GM18868 (cell line): ENCODE measurements around the gene STAT5B.

Experiments
- ATAC-seq: cut with Tn5 transposase; IDR thresholded peaks from one replicate; pipeline ENCODE4 v1.9.1; 2021; ENCODE audit warnings: mild to moderate bottlenecking, moderate library complexity; ENCODE audit not compliant: unreplicated experiment

STAT5B gene

GRCh38 chr17:42286411-42287221, 10.4 kb upstream of the STAT5B start:
- no peak for ATAC-seq

GRCh38 chr17:42285346-42286050, 9.3 kb upstream of the STAT5B start:
- no peak for ATAC-seq

DNA sequence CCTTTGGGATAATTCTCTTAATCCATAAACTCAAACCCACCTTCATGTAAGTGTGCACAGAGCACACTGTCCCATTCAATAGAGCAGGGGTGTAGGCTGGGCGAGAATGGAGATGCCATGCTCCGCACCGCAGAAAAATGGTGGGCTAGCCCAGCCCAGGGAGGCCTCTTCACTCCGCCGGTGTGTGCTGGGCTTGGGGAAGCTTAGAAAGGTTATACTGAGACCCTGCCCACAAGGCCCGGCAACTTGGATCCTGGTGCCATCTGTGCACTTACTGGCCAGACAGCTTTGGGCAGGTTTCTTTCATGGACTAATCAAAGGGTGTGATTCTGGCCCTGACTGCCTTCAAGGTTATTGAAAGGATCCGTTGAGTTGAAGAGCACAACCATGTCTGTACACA, 8.4 kb upstream of the STAT5B start:
- no peak for ATAC-seq

- ATAC-seq, result no peak
These were observed 7.8 kb upstream of the STAT5B start for GRCh38 chr17:42284024-42284369.

DNA sequence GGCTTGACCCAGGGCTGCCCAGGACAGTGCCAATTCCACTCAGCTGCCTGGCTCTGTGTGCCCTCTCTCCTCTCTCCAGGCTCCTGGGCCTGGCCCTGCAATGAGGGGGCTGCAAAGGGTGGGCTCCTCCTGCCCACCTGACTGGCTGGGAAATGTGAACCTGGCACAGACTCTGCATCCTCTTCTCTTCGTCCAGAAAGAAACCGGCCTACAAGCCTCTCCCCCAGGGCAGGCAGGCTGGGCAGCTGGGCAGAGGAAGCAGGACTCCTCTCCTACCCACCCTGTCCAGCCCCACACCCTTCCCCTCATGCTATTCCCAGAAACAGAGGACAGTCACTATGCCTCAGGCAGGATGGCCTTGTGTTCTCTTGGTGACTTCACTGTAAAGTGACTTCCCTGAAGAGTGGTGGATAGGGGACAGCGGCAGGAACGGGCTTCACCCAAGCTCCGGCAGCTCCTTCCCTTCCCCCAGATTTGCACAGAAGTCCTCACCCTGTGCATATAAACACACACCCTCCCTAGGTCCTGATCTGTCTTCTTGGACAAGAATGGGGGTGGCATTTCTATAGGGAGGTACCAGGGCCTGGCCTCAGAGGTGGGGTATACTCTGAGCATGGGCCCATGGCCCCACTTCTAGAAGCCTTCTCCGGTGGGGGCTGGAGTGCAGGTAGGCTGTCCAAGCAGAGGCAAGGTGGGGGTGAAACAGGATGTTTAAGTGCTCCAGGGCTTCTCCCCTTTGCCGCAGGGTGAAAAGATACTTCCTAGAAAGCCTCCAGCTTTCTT, 7.2 kb upstream of the STAT5B start:
- no peak for ATAC-seq

- ATAC-seq, result no peak
These were observed 6.4 kb upstream of the STAT5B start for GRCh38 chr17:42282478-42283080.

- no peak for ATAC-seq
These were observed 5.4 kb upstream of the STAT5B start for GRCh38 chr17:42281571-42282096.

- no peak for ATAC-seq
These were observed 3.8 kb upstream of the STAT5B start for GRCh38 chr17:42279776-42280630.

DNA sequence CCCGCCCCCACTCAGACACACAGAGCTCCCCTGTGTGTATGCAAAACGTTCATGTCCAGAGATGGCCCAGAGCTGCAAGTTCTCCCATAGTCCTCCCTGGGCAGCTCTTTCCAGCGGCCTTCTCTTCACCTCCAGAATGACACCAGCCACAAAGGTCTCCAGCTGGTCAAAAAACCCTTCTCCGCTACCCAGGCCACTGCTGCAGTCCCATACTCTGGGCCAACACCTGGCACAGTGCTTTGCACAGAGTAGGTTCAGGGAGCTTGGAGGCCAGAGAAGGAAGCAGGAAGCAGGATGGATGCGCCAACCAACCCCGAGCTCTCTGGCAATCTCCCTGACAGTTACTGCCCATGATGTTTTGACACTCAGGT, 1.1 kb upstream of the STAT5B start:
- no peak for ATAC-seq

GRCh38 chr17:42276609-42277341, 584 bp upstream of the STAT5B start:
- no peak for ATAC-seq

DNA sequence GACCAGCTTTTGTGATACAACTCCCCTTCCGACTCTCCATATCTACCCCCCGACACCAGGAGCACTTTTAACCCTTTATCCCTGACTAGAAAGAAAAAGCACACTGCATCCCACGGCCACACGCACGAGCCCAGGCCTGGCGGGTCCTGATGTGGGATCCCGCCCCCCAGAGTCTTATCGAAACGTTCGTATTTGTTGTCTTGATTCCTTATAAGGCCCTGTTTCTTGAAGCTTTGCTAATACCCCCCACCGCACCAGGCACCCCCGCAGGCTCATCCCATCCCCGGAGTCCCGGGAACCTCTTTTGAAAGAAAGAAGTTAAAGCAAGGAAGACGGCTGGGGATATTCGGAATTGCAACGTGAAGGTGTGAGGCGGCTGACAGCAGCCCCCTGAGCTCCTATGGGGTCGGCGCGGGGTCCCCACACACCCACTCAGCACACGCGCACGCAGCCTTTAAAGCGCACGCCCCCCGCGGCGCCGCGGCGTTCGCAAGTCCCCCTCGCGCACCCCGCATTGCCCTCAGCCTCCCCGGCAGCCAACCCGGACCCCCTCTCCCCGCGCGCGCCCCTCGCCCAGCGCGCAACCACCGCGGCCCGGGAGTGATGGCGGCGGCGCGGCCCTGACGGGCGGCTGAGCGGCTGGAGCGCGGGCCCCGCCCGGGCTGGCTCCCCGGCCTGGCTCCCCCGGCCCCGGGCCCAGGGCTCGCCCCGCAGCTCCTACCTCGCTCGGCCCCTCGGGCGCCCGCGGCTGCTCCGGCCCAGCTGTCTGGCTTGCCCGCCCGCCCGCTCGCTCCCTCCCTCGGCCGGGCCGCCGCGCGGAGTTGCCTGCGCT, 448 bp downstream of the STAT5B start:
- ATAC-seq, result peak; percentile 40

DNA sequence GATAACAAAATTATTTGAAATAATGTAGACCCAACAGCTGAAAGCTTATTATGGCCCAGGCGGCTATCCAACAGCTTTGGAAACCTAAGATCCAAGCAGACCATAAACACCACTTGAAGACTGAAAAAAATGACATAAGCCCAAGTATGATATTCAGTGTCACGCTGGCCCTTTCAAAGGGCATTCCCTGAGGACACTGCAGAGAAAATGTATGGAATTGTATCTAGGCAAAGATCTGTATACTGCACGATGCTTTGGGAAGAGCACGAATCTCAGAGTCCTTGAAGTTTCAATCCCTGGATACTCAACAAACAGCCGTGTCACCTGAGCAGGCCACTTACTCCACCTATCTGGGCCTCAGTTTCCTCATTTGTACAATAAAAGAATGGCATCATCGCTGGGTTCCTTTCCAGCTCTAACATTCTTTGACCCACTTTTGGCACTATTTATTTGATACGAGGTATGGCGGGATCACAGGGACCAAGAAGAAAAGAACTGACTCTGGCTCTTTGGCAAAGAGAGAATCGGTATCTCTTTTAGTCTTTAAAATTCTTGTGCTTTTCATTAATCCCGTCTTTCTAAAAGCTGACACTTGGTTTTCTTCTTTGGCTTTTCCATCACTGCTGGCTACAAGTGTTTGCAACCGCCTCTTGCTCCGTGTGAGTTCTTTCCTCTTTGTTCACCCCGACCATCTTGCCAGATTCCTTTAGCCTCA, 1.2 kb downstream of the STAT5B start:
- no peak for ATAC-seq

GRCh38 chr17:42274253-42274542, 2.0 kb downstream of the STAT5B start:
- ATAC-seq, result no peak

GRCh38 chr17:42273474-42274252, 2.5 kb downstream of the STAT5B start:
- ATAC-seq, result no peak

- ATAC-seq, result no peak
These were observed 3.9 kb downstream of the STAT5B start for GRCh38 chr17:42272162-42272907.

GRCh38 chr17:42271779-42272035, 4.5 kb downstream of the STAT5B start:
- ATAC-seq, result no peak
